ENCODE measurements around the gene PSORS1C1. TPM values are rescaled to one million over a fixed set of nuclear protein-coding genes. Genes with fewer than 3 reads are reported as not detected.
"Not testable (repeated sequence)": the region's sequence is repeated elsewhere in the genome, so short reads cannot be mapped to it uniquely, and the experiment has no call there.

The PSORS1C1 gene
- total RNA-seq, 1 donor from 2014 or later = not detected

- no peak for TF ChIP-seq CTCF (conservative IDR thresholded peaks at IDR 0.05)
- no peak for DNase-seq (ENCODE audit: extremely low spot score, unreplicated experiment)
- no peak overlapping the region for H3K4me3 Mint-ChIP-seq
- no peak overlapping the region for H3K27ac Mint-ChIP-seq
- H3K4me1 Mint-ChIP-seq (ENCODE audit: unreplicated experiment) = no peaks in the 10 kb centered on the region
- H3K36me3 Mint-ChIP-seq = no peaks in the 10 kb centered on the region
- peaks cover 4% of the 10 kb centered on the region for H3K27me3 Mint-ChIP-seq
- no peaks in the 10 kb centered on the region for H3K9me3 Mint-ChIP-seq
These were observed 73.2 kb downstream of the PSORS1C1 start for GRCh38 chr6:31187780-31188194.

- H3K27ac Mint-ChIP-seq; DNase-seq (ENCODE audit: extremely low spot score, unreplicated experiment); H3K36me3 Mint-ChIP-seq: not testable (repeated sequence)
These were observed 74.6 kb downstream of the PSORS1C1 start for GRCh38 chr6:31189223-31189622.

More at GRCh38 chr6:31189223-31189622, 74.6 kb downstream of the PSORS1C1 start:
- not testable (repeated sequence) for H3K4me3 Mint-ChIP-seq; H3K4me1 Mint-ChIP-seq (ENCODE audit: unreplicated experiment); H3K9me3 Mint-ChIP-seq; H3K27me3 Mint-ChIP-seq

Other genes with a start within 250 kb of the PSORS1C1 start
- 197 and 315 TPM in 2 replicates for gene DDR1, start 230.3 kb upstream of the PSORS1C1 start, total RNA-seq (ENCODE audit: low replicate concordance)
- 40.8 and 78.7 TPM in 2 replicates for gene GTF2H4, start 206.6 kb upstream of the PSORS1C1 start, total RNA-seq (ENCODE audit: low replicate concordance)
- gene VARS2, start 200.6 kb upstream of the PSORS1C1 start, total RNA-seq (ENCODE audit: low replicate concordance) = 43.8 and 79.4 TPM in 2 replicates
- 2.7 and 3.6 TPM in 2 replicates for gene SFTA2, start 182.6 kb upstream of the PSORS1C1 start, total RNA-seq (ENCODE audit: low replicate concordance)
- gene MUCL3, start 173.8 kb upstream of the PSORS1C1 start, total RNA-seq (ENCODE audit: low replicate concordance) = 0.31 and 3.5 TPM in 2 replicates
- 0.43 and 0.65 TPM in 2 replicates for gene MUC21, start 131.1 kb upstream of the PSORS1C1 start, total RNA-seq (ENCODE audit: low replicate concordance)
- 1.6 and 4.9 TPM in 2 replicates for gene MUC22, start 104.3 kb upstream of the PSORS1C1 start, total RNA-seq (ENCODE audit: low replicate concordance)
- gene C6orf15, start 2.2 kb upstream of the PSORS1C1 start, total RNA-seq (ENCODE audit: low replicate concordance) = not detected in 2 replicates
- gene CDSN, start 5.6 kb downstream of the PSORS1C1 start, total RNA-seq (ENCODE audit: low replicate concordance) = not detected in 2 replicates
- gene PSORS1C2, start 24.3 kb downstream of the PSORS1C1 start, total RNA-seq (ENCODE audit: low replicate concordance) = not detected in 2 replicates
- 21.9 and 36.8 TPM in 2 replicates for gene CCHCR1, start 43.0 kb downstream of the PSORS1C1 start, total RNA-seq (ENCODE audit: low replicate concordance)
- gene TCF19, start 43.8 kb downstream of the PSORS1C1 start, total RNA-seq (ENCODE audit: low replicate concordance) = 8.9 and 18.9 TPM in 2 replicates
- gene POU5F1, start 55.9 kb downstream of the PSORS1C1 start, total RNA-seq (ENCODE audit: low replicate concordance) = not detected in 2 replicates
- 188 and 347 TPM in 2 replicates for gene HLA-C, start 157.3 kb downstream of the PSORS1C1 start, total RNA-seq (ENCODE audit: low replicate concordance)
- gene HLA-B, start 242.4 kb downstream of the PSORS1C1 start, total RNA-seq (ENCODE audit: low replicate concordance) = 53.9 and 116 TPM in 2 replicates

Measured in type B pancreatic cell (in vitro differentiated cells).